M059J (cell line): ENCODE results near the gene STRN. TPM values are rescaled to one million over a fixed set of nuclear protein-coding genes. Genes with fewer than 3 reads are reported as not detected.
"Not testable (repeated sequence)": the region's sequence is repeated elsewhere in the genome, so short reads cannot be mapped to it uniquely, and the experiment has no call there.

Source experiments
- DNase-seq: peaks from one replicate; pipeline ENCODE4 v3.0.0-alpha.2; 2012; ENCODE audit warnings: low read depth
- total RNA-seq: library from RNA; depleted of rRNA; stranded (reverse); fragments of >200 nt; shearing (Covaris generic); gene quantifications from 2 replicates; pipeline ENCODE4 v1.2.3, GENCODE V29; 2014

The STRN gene
- total RNA-seq, 1 experiment from 2014 or later, result 15.5 TPM

GRCh38 chr2:36964496-36965058 is 1.8 kb downstream of the STRN start:
- DNase-seq, result no peak

GRCh38 chr2:36963734-36964133 is 2.6 kb downstream of the STRN start:
- no peak for DNase-seq

- DNase-seq, result no peak
Observed at GRCh38 chr2:36963106-36963505, 3.2 kb downstream of the STRN start.

GRCh38 chr2:36960773-36961172 is 5.6 kb downstream of the STRN start:
- no peak for DNase-seq

- DNase-seq, result no peak
Observed at GRCh38 chr2:36960005-36960675, 6.2 kb downstream of the STRN start.

- no peak for DNase-seq
Observed at GRCh38 chr2:36954977-36955607, 11.2 kb downstream of the STRN start.

- peak; percentile 8 for DNase-seq
Observed at GRCh38 chr2:36952748-36953197, 13.6 kb downstream of the STRN start.

GRCh38 chr2:36951574-36951973 is 14.8 kb downstream of the STRN start:
- peak; percentile 60 for DNase-seq

- no peak for DNase-seq
Observed at GRCh38 chr2:36951027-36951518, 15.3 kb downstream of the STRN start.

GRCh38 chr2:36949845-36950244 is 16.5 kb downstream of the STRN start:
- no peak for DNase-seq

GRCh38 chr2:36945240-36945639 is 21.1 kb downstream of the STRN start:
- DNase-seq, result not testable (repeated sequence)

- no peak for DNase-seq
Observed at GRCh38 chr2:36941867-36942266, 24.5 kb downstream of the STRN start.

GRCh38 chr2:36936526-36936925 is 29.8 kb downstream of the STRN start:
- not testable (repeated sequence) for DNase-seq

GRCh38 chr2:36931688-36932087 is 34.6 kb downstream of the STRN start:
- not testable (repeated sequence) for DNase-seq

GRCh38 chr2:36930787-36931410 is 35.4 kb downstream of the STRN start:
- peak; percentile 53 for DNase-seq

GRCh38 chr2:36926175-36927132 is 39.9 kb downstream of the STRN start:
- peak; percentile 7 for DNase-seq

- not testable (repeated sequence) for DNase-seq
Observed at GRCh38 chr2:36922629-36923028, 43.7 kb downstream of the STRN start.

- DNase-seq, result peak; percentile 2
Observed at GRCh38 chr2:36921984-36922383, 44.4 kb downstream of the STRN start.

GRCh38 chr2:36919041-36919837 is 47.1 kb downstream of the STRN start:
- DNase-seq, result no peak

GRCh38 chr2:36918307-36918706 is 48.0 kb downstream of the STRN start:
- DNase-seq, result no peak
